NCI-H2171 (cell line): ENCODE measurements around the gene C20orf96.
"Not testable (repeated sequence)": the region's sequence is repeated elsewhere in the genome, so short reads cannot be mapped to it uniquely, and the experiment has no call there.

Experiments
- DNase-seq: peaks from one replicate; lab custom pipeline; 2025; lab: John Stamatoyannopoulos, UW

C20orf96 gene

DNA sequence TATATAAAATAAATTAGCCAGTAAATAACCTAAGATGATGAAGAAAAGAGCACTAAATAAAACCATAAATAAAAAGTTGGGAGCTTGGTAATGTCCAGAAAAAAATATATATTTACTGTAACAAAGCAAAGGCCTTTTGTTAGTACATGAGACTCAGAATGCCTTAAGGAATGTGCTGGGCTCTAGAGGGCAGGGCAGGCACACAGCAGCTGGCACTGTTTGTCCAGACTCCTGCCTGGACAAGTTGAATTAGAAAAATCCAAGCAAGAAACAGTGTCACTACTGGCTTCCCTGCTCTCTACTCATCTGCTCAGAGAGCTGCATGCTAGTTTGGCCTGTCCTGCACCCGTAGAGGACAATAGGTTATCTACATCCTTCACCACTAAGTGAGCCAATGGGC lies 54.7 kb downstream of the C20orf96 start:
- DNase-seq = no peak

GRCh38 chr20:227439-228105 lies 63.0 kb downstream of the C20orf96 start:
- no peak for DNase-seq

- DNase-seq = no peak
Measured at GRCh38 chr20:226958-227357, 63.6 kb downstream of the C20orf96 start, which contains the start of gene DEFB129. Gene DEFB129 (plus strand): TSS chr20:227258. CDS start chr20:227289, 31 bp downstream.

DNA sequence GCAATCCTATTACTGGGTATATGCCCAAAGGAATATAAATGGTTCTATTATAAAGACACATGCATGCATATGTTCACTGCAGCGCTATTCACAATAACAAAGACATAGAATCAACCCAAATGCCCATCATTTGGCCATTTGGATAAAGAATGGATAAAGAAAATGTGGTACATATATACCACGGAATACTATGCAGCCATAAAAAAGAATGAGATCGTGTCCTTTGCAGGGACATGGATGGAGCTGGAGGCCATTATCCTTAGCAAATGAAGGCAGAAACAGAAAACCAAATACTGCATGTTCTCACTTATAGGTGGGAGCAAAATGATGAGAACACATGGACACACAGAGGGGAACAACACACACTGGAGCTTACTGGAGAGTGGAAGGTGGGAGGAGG lies 64.7 kb downstream of the C20orf96 start:
- DNase-seq = not testable (repeated sequence)

- DNase-seq = no peak
Measured at GRCh38 chr20:221258-221830, 69.2 kb downstream of the C20orf96 start.
